Neural progenitor cell (in vitro differentiated cells): Measurements from ENCODE around the gene MSH2.

Experiments
- CTCF ChIP-seq: fragments of 200-600 bp; sonication (generic); IDR thresholded peaks from 2 replicates; pipeline ENCODE4 v1.5.1; 2017; ENCODE audit warnings: antibody characterized with exemption, mild to moderate bottlenecking
- EZH2 ChIP-seq: fragments of 200-600 bp; sonication (generic); IDR thresholded peaks from 2 replicates; pipeline ENCODE4 v1.6.1; 2017; ENCODE audit warnings: antibody characterized with exemption, mild to moderate bottlenecking, moderate library complexity
- EZH2phosphoT487 ChIP-seq: fragments of 200-600 bp; sonication (generic); IDR thresholded peaks from 2 replicates; pipeline ENCODE4 v1.6.1; 2017; ENCODE audit warnings: antibody characterized with exemption

DNA sequence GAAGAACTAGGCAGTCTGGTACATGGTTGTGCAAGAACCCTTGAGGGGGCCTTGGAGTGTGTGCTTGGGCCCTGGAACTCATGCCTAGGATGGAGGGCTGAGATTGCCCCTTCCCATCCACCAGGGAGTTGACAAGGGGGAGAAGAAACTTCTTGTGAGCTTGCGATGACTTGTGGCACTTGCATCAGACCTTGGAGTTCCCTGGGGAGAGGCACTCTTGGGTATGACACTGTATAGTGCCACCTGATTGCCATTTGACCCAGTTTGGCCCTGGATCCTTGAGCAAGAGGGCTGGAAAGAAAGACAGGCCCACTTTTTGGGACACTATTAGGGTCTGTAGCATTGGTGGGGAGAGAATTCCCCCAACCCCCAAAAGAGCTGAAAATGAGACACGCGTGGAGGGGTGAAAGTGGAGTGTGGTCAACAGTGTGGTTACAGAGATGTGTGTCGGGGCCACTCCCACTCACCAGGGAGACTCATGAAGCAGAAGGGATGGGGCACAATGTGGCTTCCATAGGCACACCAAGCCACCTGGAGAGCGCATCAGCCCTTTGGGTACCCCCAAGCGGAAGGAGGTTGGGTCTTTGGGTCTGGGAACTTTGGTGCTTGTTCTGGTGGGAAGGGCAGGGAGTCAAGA is 101.3 kb downstream of the MSH2 start:
- TF ChIP-seq CTCF (no peak), EZH2 (no peak), EZH2phosphoT487 (no peak)
